B cell (primary cell): ENCODE results near the gene GMEB2.

Source experiments
- CTCF ChIP-seq: fragments of 200-600 bp; IDR thresholded peaks from one replicate; pipeline ENCODE4 v1.8.0; 2022; ENCODE audit warnings: antibody characterized with exemption, mild to moderate bottlenecking
- EZH2 ChIP-seq: IDR thresholded peaks from 2 replicates; pipeline ENCODE4 v1.6.1; 2012; ENCODE audit warnings: borderline replicate concordance, low read depth, mild to moderate bottlenecking, moderate library complexity, low read length; ENCODE audit not compliant: insufficient read depth, poor library complexity, severe bottlenecking

GRCh38 chr20:63591786-63592355 lies 35.0 kb downstream of the GMEB2 start:
- TF ChIP-seq CTCF (no peak), EZH2 (no peak)
